ENCODE measurements around the gene VEPH1. TPM values are rescaled to one million over a fixed set of nuclear protein-coding genes. Genes with fewer than 3 reads are reported as not detected.
A peak's percentile ranks its signal among the peaks of the same experiment; 100 is the strongest.

VEPH1 gene
- total RNA-seq, 2 donors from 2014 or later = 15.0 to 30.0 TPM

DNA sequence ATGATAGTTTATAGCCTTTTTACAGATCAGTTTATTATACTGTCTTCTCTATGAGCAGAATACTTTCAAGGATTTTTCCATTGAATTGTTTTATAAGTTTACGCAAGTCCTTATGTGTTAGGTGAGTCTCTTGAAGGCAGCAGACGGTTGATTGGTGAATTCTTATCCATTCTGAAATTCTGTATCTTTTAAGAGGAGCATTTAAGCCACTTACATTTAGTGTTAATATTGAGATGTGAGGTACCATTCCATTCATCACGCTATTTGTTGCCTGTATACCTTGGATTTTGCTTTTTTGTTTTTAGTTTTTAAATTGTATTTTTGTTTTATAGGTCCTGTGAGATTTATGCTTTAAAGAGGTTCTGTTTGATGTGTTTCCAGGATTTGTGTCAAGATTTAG, 32.5 kb upstream of the VEPH1 start:
- DNase-seq = no peak
- no peaks in the 10 kb centered on the region for H3K9me3 ChIP-seq
- WGBS, 2 donors = 92 to 93% methylated on average over 3 of the region's 3 CpGs
- no peaks in the 10 kb centered on the region for H3K27me3 ChIP-seq
- no peak overlapping the region for H3K27ac ChIP-seq
- H3K4me3 ChIP-seq = no peak overlapping the region
- intact Hi-C loops (cut with DNase I) = no loop called here
- no peaks in the 10 kb centered on the region for H3K36me3 ChIP-seq (replicated peaks in 1 of 2; ENCODE audit: insufficient read depth in 1 of 2, low read depth in 2 of 2)
- TF ChIP-seq CTCF (IDR thresholded peaks at IDR 0.05) (no peak), POLR2A (IDR thresholded peaks at IDR 0.05) (no peak)
- no peaks in the 10 kb centered on the region for H3K4me1 ChIP-seq
- no peak for ATAC-seq

DNA sequence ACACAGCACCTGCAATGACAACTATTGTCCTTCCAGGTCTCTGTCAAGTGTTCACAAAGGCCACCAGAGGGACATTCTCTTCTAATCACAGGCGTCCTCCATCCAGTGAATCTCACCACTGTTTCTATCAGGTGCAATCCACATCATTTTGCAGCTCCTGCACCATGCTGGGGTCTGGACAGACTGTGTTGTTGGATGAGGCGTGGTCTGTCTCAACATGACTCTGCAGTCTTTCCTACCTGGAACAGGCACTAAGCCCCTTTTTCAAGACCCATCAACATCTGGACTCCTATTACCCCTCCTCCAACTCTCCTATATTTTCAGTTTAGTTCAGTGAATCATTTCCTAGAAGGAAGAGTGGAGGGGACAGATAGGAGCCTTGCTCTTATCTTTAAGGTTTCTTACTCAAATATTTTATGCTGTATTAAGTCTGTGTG, 31.5 kb upstream of the VEPH1 start:
- ATAC-seq (no peak), DNase-seq (no peak)
- no peak overlapping the region for H3K27ac ChIP-seq
- no peak for TF ChIP-seq POLR2A (IDR thresholded peaks at IDR 0.05)
- no peak for TF ChIP-seq CTCF (IDR thresholded peaks at IDR 0.05)
- 57 to 82% methylated on average over 2 of the region's 2 CpGs for WGBS, 2 donors
- no peaks in the 10 kb centered on the region for H3K4me1 ChIP-seq
- H3K4me3 ChIP-seq = no peak overlapping the region
- intact Hi-C loops (cut with DNase I) = no loop called here
- no peaks in the 10 kb centered on the region for H3K9me3 ChIP-seq
- H3K27me3 ChIP-seq = no peaks in the 10 kb centered on the region
- no peaks in the 10 kb centered on the region for H3K36me3 ChIP-seq (replicated peaks in 1 of 2; ENCODE audit: insufficient read depth in 1 of 2, low read depth in 2 of 2)

GRCh38 chr3:157533298-157534070, 30.3 kb upstream of the VEPH1 start:
- H3K27me3 ChIP-seq = no peaks in the 10 kb centered on the region
- 63 to 67% methylated on average over 9 of the region's 9 CpGs for WGBS, 2 donors
- ATAC-seq = no peak
- DNase-seq = no peak
- H3K36me3 ChIP-seq (replicated peaks in 1 of 2; ENCODE audit: insufficient read depth in 1 of 2, low read depth in 2 of 2) = no peaks in the 10 kb centered on the region
- no peaks in the 10 kb centered on the region for H3K9me3 ChIP-seq
- TF ChIP-seq POLR2A (IDR thresholded peaks at IDR 0.05) (no peak), CTCF (IDR thresholded peaks at IDR 0.05) (no peak)
- intact Hi-C loops (cut with DNase I) = no loop called here
- H3K4me1 ChIP-seq = peaks cover 3% of the 10 kb centered on the region
- H3K27ac ChIP-seq = no peak overlapping the region
- H3K4me3 ChIP-seq = no peak overlapping the region

GRCh38 chr3:157532529-157533297, 29.5 kb upstream of the VEPH1 start:
- H3K9me3 ChIP-seq = no peaks in the 10 kb centered on the region
- peaks cover 5% of the 10 kb centered on the region for H3K4me1 ChIP-seq
- peak in 3 of 4 donors; percentile 28 to 65 (median 49) for DNase-seq
- peak; percentile 96 for ATAC-seq
- 35 to 37% methylated on average over 7 of the region's 7 CpGs for WGBS, 2 donors
- intact Hi-C loops (cut with DNase I) = no loop called here
- H3K4me3 ChIP-seq = no peak overlapping the region
- no peaks in the 10 kb centered on the region for H3K36me3 ChIP-seq (replicated peaks in 1 of 2; ENCODE audit: insufficient read depth in 1 of 2, low read depth in 2 of 2)
- no peak for TF ChIP-seq POLR2A (IDR thresholded peaks at IDR 0.05)
- TF ChIP-seq CTCF (IDR thresholded peaks at IDR 0.05) = peak; percentile 64 to 92 (median 89)
- H3K27ac ChIP-seq = no peak overlapping the region
- H3K27me3 ChIP-seq = no peaks in the 10 kb centered on the region

Measured in body of pancreas (tissue), 4 donors.